PC-9 (cell line): ENCODE results near the gene RASIP1.

Experiments
- EZH2 ChIP-seq: fragments of 200-600 bp; sonication (generic); IDR thresholded peaks from 2 replicates; pipeline ENCODE4 v1.8.0; 2017; ENCODE audit warnings: antibody characterized with exemption, low read depth
- TF ChIP-seq, protein P1 (sequence below): fragments of 200-600 bp; sonication (generic); conservative IDR thresholded peaks from 2 replicates; pipeline ENCODE4 v1.6.1; 2017; ENCODE audit warnings: mixed run types, antibody characterized with exemption, mild to moderate bottlenecking, moderate library complexity

DNA sequence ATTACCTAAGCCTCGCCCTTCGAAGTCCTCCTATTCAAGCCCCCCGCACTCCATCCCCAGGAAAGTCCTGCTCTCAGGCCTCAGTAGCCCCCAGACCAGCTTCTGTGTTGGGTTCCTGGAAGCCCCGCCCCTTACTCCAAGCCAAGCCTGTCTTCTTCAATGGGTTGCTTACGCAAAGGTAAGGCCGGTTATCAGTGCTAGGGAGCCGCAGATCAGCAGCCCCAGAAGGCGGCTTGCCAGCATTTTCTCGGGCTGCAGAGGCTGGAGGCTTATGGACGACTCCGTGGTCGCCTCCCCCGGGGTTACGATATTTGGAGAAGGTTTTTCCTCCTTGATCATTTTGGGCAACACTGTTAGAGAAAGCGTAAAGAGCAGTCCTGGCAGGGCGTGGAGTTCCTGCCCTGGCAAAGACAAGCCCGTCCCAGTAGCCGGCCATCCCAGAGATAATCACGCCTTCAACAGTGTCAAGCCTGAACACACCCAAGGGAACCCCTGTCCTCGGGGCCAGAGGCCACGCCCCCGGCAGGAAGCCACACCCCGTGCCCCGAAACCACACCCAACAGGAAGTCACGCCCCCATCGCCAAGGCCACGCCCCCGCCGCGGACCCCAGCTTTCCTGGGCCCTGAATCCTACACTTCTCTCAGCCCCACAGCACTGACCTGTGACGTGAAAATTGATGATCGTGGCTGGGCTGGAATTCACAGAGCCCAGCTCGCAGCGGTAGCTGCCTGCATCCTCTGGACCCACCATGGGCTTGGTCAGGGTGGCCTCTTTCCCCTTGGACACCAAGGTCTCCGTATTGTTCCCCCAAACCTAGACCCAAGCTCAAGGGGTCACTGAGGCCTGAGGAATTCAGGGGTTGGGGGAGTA lies 954 bp upstream of the RASIP1 start:
- TF ChIP-seq, protein P1, sequence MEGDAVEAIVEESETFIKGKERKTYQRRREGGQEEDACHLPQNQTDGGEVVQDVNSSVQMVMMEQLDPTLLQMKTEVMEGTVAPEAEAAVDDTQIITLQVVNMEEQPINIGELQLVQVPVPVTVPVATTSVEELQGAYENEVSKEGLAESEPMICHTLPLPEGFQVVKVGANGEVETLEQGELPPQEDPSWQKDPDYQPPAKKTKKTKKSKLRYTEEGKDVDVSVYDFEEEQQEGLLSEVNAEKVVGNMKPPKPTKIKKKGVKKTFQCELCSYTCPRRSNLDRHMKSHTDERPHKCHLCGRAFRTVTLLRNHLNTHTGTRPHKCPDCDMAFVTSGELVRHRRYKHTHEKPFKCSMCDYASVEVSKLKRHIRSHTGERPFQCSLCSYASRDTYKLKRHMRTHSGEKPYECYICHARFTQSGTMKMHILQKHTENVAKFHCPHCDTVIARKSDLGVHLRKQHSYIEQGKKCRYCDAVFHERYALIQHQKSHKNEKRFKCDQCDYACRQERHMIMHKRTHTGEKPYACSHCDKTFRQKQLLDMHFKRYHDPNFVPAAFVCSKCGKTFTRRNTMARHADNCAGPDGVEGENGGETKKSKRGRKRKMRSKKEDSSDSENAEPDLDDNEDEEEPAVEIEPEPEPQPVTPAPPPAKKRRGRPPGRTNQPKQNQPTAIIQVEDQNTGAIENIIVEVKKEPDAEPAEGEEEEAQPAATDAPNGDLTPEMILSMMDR: no peak
- no peak for TF ChIP-seq EZH2
